GM23338 (cell line): ENCODE data around the gene GRK3. TPM values are rescaled to one million over a fixed set of nuclear protein-coding genes. Genes with fewer than 3 reads are reported as not detected.

Source experiments
- ATAC-seq: fragments of 200-7000 bp; cut with Tn5 transposase; 3 replicates; pipeline ENCODE4 v1.9.1; 2020
- DNase-seq: peaks from one replicate; pipeline ENCODE4 v3.0.0-alpha.2; 2015; ENCODE audit warnings: low spot score
- H2AFZ ChIP-seq: fragments of 200-600 bp; sonication (generic); 2 replicates; pipeline ENCODE4 v1.8.0; 2016; ENCODE audit warnings: antibody characterized with exemption, mild to moderate bottlenecking, moderate library complexity
- H3F3A ChIP-seq: fragments of 200-600 bp; sonication (generic); replicated peaks from 2 replicates; pipeline ENCODE4 v1.8.0; 2017; ENCODE audit warnings: antibody characterized with exemption, mixed run types, low read depth
- H3K27ac ChIP-seq: fragments of 200-600 bp; sonication (generic); 2 replicates; pipeline ENCODE4 v1.6.1; 2016; ENCODE audit warnings: low read depth
- H3K27me3 ChIP-seq: fragments of 200-600 bp; sonication (generic); 2 replicates; pipeline ENCODE4 v1.8.0; 2016; ENCODE audit warnings: mild to moderate bottlenecking, mixed run types, moderate library complexity; ENCODE audit not compliant: insufficient read depth
- H3K36me3 ChIP-seq: fragments of 200-600 bp; sonication (generic); 2 replicates; pipeline ENCODE4 v1.8.0; 2016; ENCODE audit warnings: mild to moderate bottlenecking; ENCODE audit not compliant: insufficient read depth
- H3K4me1 ChIP-seq: fragments of 200-600 bp; sonication (generic); 2 replicates; pipeline ENCODE4 v1.8.0; 2016; ENCODE audit warnings: mild to moderate bottlenecking, moderate library complexity; ENCODE audit not compliant: insufficient read depth
- H3K4me2 ChIP-seq: fragments of 200-600 bp; sonication (generic); 2 replicates; pipeline ENCODE4 v1.7.1; 2017; ENCODE audit warnings: mixed run types
- H3K4me3 ChIP-seq: fragments of 200-600 bp; sonication (generic); 2 replicates; pipeline ENCODE4 v1.6.1; 2016; ENCODE audit warnings: mixed run types
- H3K79me2 ChIP-seq: fragments of 200-600 bp; sonication (generic); replicated peaks from 2 replicates; pipeline ENCODE4 v1.8.0; 2017; ENCODE audit warnings: mild to moderate bottlenecking; ENCODE audit not compliant: insufficient read depth
- H3K9me2 ChIP-seq: fragments of 200-600 bp; sonication (generic); 2 replicates; pipeline ENCODE4 v1.8.0; 2017; ENCODE audit not compliant: insufficient read depth
- H4K20me1 ChIP-seq: fragments of 200-600 bp; sonication (generic); replicated peaks from 2 replicates; pipeline ENCODE4 v1.8.0; 2017; ENCODE audit warnings: mild to moderate bottlenecking; ENCODE audit not compliant: insufficient read depth
- H3K27ac Mint-ChIP-seq: 2 replicates; pipeline ENCODE4 v1.8.0; 2020; ENCODE audit warnings: inconsistent platforms, mild to moderate bottlenecking, moderate library complexity, mixed read lengths
- H3K27me3 Mint-ChIP-seq: 3 replicates; pipeline ENCODE4 v1.8.0; 2022; ENCODE audit warnings: low read depth, mild to moderate bottlenecking, moderate library complexity, mixed read lengths, inconsistent platforms; ENCODE audit not compliant: insufficient read depth, poor library complexity
- H3K36me3 Mint-ChIP-seq: 3 replicates; pipeline ENCODE4 v1.8.0; 2021; ENCODE audit warnings: low read depth, mild to moderate bottlenecking, inconsistent platforms, moderate library complexity, mixed read lengths
- H3K4me1 Mint-ChIP-seq: 3 replicates; pipeline ENCODE4 v1.8.0; 2020; ENCODE audit warnings: mild to moderate bottlenecking, inconsistent platforms, mixed read lengths
- H3K4me3 Mint-ChIP-seq: 3 replicates; pipeline ENCODE4 v1.8.0; 2021; ENCODE audit warnings: moderate library complexity, mild to moderate bottlenecking, inconsistent platforms, mixed read lengths
- H3K9me3 Mint-ChIP-seq: 3 replicates; pipeline ENCODE4 v1.8.0; 2020; ENCODE audit warnings: moderate library complexity, mild to moderate bottlenecking, inconsistent platforms, mixed read lengths
- CREB1 ChIP-seq: fragments of 250-450 bp; sonication (Bioruptor Pico); IDR thresholded peaks from 2 replicates; pipeline ENCODE4 v1.5.0; 2020; ENCODE audit warnings: low read depth, mild to moderate bottlenecking, moderate library complexity
- CTCF ChIP-seq, 2 experiments: fragments of 200-600 bp in 1 of 2; sonication (generic) in 1 of 2; conservative IDR thresholded peaks; 2 replicates each; pipeline versions ENCODE4 v1.5.1 to v1.6.1; 2016 to 2017; ENCODE audit warnings: antibody characterized with exemption in 2 of 2, low read depth in 2 of 2, mild to moderate bottlenecking in 2 of 2, moderate library complexity in 1 of 2
- EZH2 ChIP-seq: fragments of 200-600 bp; sonication (generic); IDR thresholded peaks from one replicate; pipeline ENCODE4 v1.8.0; 2017; ENCODE audit warnings: antibody characterized with exemption, mild to moderate bottlenecking, low read depth; ENCODE audit not compliant: unreplicated experiment
- EZH2phosphoT487 ChIP-seq: fragments of 200-600 bp; sonication (generic); IDR thresholded peaks from one replicate; pipeline ENCODE4 v1.8.1; 2018; ENCODE audit warnings: antibody characterized with exemption; ENCODE audit not compliant: unreplicated experiment
- JUNB ChIP-seq: IDR thresholded peaks from one replicate; pipeline ENCODE4 v1.6.1; 2016; ENCODE audit warnings: antibody characterized with exemption; ENCODE audit not compliant: unreplicated experiment
- NANOG ChIP-seq: IDR thresholded peaks from 2 replicates; pipeline ENCODE4 v1.6.1; 2016; ENCODE audit warnings: antibody characterized with exemption, borderline replicate concordance
- POLR2AphosphoS5 ChIP-seq: IDR thresholded peaks from 2 replicates; pipeline ENCODE4 v1.6.1; 2016; ENCODE audit warnings: antibody characterized with exemption, low read depth
- REST ChIP-seq: IDR thresholded peaks from one replicate; pipeline ENCODE4 v1.6.1; 2018; ENCODE audit warnings: antibody characterized with exemption; ENCODE audit not compliant: unreplicated experiment
- STAT1 ChIP-seq: IDR thresholded peaks from one replicate; pipeline ENCODE4 v1.6.1; 2016; ENCODE audit warnings: antibody characterized with exemption; ENCODE audit not compliant: unreplicated experiment
- ZNF114 ChIP-seq: fragments of 250-450 bp; sonication (Bioruptor Pico); IDR thresholded peaks from 2 replicates; pipeline ENCODE4 v1.5.0; 2020; ENCODE audit warnings: mild to moderate bottlenecking, moderate library complexity
- ZNF331 ChIP-seq: fragments of 250-450 bp; sonication (Bioruptor Pico); IDR thresholded peaks from 2 replicates; pipeline ENCODE4 v1.5.0; 2020; ENCODE audit warnings: low read depth, mild to moderate bottlenecking, moderate library complexity
- polyA plus RNA-seq: library from polyadenylated mRNA; unstranded; fragments of >200 nt; fragmentation: Nextera tagmentation; extraction: Ambion mirVana; gene quantifications from 2 replicates; pipeline ENCODE4 v1.2.1, GENCODE V29; 2016
- total RNA-seq: library from RNA; depleted of rRNA; stranded (reverse); fragments of >200 nt; shearing (Covaris generic); gene quantifications from 2 replicates; pipeline ENCODE4 v1.2.3, GENCODE V29; 2014
- TF ChIP-seq, protein P1 (sequence below): IDR thresholded peaks from 2 replicates; pipeline ENCODE4 v1.6.1; 2016; ENCODE audit warnings: antibody characterized with exemption
- TF ChIP-seq, protein P2 (sequence below): fragments of 250-450 bp; sonication (Bioruptor Pico); IDR thresholded peaks from 2 replicates; pipeline ENCODE4 v1.5.0; 2020; ENCODE audit warnings: mild to moderate bottlenecking, moderate library complexity

GRK3 gene
- total and polyA plus RNA-seq, 2 experiments from 2014 or later, result 6.0 to 25.3 TPM

- H3K4me1 ChIP-seq, result no peaks in the 10 kb centered on the region
- no peak overlapping the region for H3K4me3 Mint-ChIP-seq
These were observed 188.8 kb downstream of the GRK3 start for GRCh38 chr22:25753252-25753651.

More at GRCh38 chr22:25753252-25753651, 188.8 kb downstream of the GRK3 start:
- no peak for ATAC-seq
- H3K27ac ChIP-seq, result no peak overlapping the region
- TF ChIP-seq ZNF114 (CRISPR knock-in tag) (no peak), STAT1 (no peak), NANOG (no peak), CREB1 (CRISPR knock-in tag) (no peak), JUNB (no peak), REST (no peak), EZH2 (no peak), POLR2AphosphoS5 (no peak), CTCF (conservative IDR thresholded peaks at IDR 0.05; ENCODE audit: low read depth in 2 of 2) (no peak), ZNF331 (CRISPR knock-in tag) (no peak), EZH2phosphoT487 (no peak)
- TF ChIP-seq, protein P1, sequence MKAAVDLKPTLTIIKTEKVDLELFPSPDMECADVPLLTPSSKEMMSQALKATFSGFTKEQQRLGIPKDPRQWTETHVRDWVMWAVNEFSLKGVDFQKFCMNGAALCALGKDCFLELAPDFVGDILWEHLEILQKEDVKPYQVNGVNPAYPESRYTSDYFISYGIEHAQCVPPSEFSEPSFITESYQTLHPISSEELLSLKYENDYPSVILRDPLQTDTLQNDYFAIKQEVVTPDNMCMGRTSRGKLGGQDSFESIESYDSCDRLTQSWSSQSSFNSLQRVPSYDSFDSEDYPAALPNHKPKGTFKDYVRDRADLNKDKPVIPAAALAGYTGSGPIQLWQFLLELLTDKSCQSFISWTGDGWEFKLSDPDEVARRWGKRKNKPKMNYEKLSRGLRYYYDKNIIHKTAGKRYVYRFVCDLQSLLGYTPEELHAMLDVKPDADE, result no peak
- TF ChIP-seq, protein P2, sequence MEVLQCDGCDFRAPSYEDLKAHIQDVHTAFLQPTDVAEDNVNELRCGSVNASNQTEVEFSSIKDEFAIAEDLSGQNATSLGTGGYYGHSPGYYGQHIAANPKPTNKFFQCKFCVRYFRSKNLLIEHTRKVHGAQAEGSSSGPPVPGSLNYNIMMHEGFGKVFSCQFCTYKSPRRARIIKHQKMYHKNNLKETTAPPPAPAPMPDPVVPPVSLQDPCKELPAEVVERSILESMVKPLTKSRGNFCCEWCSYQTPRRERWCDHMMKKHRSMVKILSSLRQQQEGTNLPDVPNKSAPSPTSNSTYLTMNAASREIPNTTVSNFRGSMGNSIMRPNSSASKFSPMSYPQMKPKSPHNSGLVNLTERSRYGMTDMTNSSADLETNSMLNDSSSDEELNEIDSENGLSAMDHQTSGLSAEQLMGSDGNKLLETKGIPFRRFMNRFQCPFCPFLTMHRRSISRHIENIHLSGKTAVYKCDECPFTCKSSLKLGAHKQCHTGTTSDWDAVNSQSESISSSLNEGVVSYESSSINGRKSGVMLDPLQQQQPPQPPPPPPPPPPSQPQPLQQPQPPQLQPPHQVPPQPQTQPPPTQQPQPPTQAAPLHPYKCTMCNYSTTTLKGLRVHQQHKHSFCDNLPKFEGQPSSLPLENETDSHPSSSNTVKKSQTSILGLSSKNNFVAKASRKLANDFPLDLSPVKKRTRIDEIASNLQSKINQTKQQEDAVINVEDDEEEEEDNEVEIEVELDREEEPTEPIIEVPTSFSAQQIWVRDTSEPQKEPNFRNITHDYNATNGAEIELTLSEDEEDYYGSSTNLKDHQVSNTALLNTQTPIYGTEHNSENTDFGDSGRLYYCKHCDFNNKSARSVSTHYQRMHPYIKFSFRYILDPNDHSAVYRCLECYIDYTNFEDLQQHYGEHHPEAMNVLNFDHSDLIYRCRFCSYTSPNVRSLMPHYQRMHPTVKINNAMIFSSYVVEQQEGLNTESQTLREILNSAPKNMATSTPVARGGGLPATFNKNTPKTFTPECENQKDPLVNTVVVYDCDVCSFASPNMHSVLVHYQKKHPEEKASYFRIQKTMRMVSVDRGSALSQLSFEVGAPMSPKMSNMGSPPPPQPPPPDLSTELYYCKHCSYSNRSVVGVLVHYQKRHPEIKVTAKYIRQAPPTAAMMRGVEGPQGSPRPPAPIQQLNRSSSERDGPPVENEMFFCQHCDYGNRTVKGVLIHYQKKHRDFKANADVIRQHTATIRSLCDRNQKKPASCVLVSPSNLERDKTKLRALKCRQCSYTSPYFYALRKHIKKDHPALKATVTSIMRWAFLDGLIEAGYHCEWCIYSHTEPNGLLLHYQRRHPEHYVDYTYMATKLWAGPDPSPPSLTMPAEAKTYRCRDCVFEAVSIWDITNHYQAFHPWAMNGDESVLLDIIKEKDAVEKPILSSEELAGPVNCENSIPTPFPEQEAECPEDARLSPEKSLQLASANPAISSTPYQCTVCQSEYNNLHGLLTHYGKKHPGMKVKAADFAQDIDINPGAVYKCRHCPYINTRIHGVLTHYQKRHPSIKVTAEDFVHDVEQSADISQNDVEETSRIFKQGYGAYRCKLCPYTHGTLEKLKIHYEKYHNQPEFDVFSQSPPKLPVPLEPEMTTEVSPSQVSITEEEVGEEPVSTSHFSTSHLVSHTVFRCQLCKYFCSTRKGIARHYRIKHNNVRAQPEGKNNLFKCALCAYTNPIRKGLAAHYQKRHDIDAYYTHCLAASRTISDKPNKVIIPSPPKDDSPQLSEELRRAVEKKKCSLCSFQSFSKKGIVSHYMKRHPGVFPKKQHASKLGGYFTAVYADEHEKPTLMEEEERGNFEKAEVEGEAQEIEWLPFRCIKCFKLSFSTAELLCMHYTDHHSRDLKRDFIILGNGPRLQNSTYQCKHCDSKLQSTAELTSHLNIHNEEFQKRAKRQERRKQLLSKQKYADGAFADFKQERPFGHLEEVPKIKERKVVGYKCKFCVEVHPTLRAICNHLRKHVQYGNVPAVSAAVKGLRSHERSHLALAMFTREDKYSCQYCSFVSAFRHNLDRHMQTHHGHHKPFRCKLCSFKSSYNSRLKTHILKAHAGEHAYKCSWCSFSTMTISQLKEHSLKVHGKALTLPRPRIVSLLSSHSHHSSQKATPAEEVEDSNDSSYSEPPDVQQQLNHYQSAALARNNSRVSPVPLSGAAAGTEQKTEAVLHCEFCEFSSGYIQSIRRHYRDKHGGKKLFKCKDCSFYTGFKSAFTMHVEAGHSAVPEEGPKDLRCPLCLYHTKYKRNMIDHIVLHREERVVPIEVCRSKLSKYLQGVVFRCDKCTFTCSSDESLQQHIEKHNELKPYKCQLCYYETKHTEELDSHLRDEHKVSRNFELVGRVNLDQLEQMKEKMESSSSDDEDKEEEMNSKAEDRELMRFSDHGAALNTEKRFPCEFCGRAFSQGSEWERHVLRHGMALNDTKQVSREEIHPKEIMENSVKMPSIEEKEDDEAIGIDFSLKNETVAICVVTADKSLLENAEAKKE (CRISPR knock-in tag), result no peak
- Mint-ChIP-seq H3K4me1 (no peaks in the 10 kb centered on the region), H3K27ac (no peak overlapping the region), H3K9me3 (no peaks in the 10 kb centered on the region; the same call in 2 of the 3 replicates), H3K36me3 (no peaks in the 10 kb centered on the region), H3K27me3 (peaks cover 10% of the 10 kb centered on the region)
- H3K79me2 ChIP-seq, result no peaks in the 10 kb centered on the region
- no peaks in the 10 kb centered on the region for H3F3A ChIP-seq
- no peak for DNase-seq
- H3K27me3 ChIP-seq, result no peaks in the 10 kb centered on the region
- no peaks in the 10 kb centered on the region; the same call in 1 of the 2 replicates for H4K20me1 ChIP-seq
- H2AFZ ChIP-seq, result peak overlapping the region; percentile 84
- no peak overlapping the region for H3K4me3 ChIP-seq
- no peak overlapping the region for H3K4me2 ChIP-seq
- H3K9me2 ChIP-seq, result no peaks in the 10 kb centered on the region
- H3K36me3 ChIP-seq, result no peaks in the 10 kb centered on the region; the same call in 1 of the 2 replicates
